Endothelial cell of umbilical vein (primary cell): Measurements from ENCODE around the gene TTYH2. TPM values are rescaled to one million over a fixed set of nuclear protein-coding genes. Genes with fewer than 3 reads are reported as not detected.

Source experiments
- BruUV-seq: library from RNA; stranded (reverse); fragments of 400-500 nt; replicated peaks from 2 replicates; lab custom pipeline; 2021; lab: Mats Ljungman, UMichigan
- CTCF ChIA-PET: fragments of 300-600, 350-600 bp; sonication (Branson Sonifier 250); formaldehyde crosslinking; loops from one replicate; lab custom pipeline; 2021; ENCODE audit warnings: antibody characterized with exemption, inconsistent platforms; lab: Charles Lee
- POLR2A ChIA-PET: fragments of 300-600, 350-600 bp; sonication (Branson Sonifier 250); formaldehyde crosslinking; loops from one replicate; lab custom pipeline; 2021; ENCODE audit warnings: antibody characterized with exemption, inconsistent platforms; lab: Charles Lee
- DNase-seq: peaks from one replicate; pipeline ENCODE4 v3.0.0-alpha.2; 2011; ENCODE audit warnings: low read depth, low spot score
- FAIRE-seq: peaks from 2 replicates; lab custom pipeline; 2011; peaks lifted over from hg19 to GRCh38; lab: Jason Lieb, UNC
- H2AFZ ChIP-seq: 2 replicates; pipeline ENCODE4 v1.6.0; 2012; ENCODE audit warnings: low read depth, low read length, control low read depth, inconsistent platforms
- H3K27ac ChIP-seq: 2 replicates; pipeline ENCODE4 v1.5.1; 2011; ENCODE audit warnings: low read depth, mild to moderate bottlenecking, control low read depth, low read length, moderate library complexity; ENCODE audit not compliant: insufficient read depth
- H3K27me3 ChIP-seq, 2 experiments: 2 replicates each; pipeline versions ENCODE4 v1.6.0 to v1.6.1; 2011; ENCODE audit warnings: low read length in 2 of 2, mixed read lengths in 1 of 2; ENCODE audit not compliant: control insufficient read depth in 2 of 2, insufficient read depth in 2 of 2
- H3K36me3 ChIP-seq, 2 experiments: 2 replicates in 1 of 2; 3 replicates in 1 of 2; pipeline ENCODE4 v1.5.1; 2011; ENCODE audit warnings: low read length in 2 of 2, mild to moderate bottlenecking in 1 of 2, moderate library complexity in 1 of 2; ENCODE audit not compliant: control insufficient read depth in 2 of 2, insufficient read depth in 2 of 2; ENCODE audit errors: extremely low read depth in 1 of 2
- H3K4me1 ChIP-seq: 3 replicates; pipeline ENCODE4 v1.5.1; 2011; ENCODE audit warnings: mild to moderate bottlenecking, low read length; ENCODE audit not compliant: control insufficient read depth, insufficient read depth; ENCODE audit errors: extremely low read depth
- H3K4me2 ChIP-seq: 2 replicates; pipeline ENCODE4 v1.6.1; 2011; ENCODE audit warnings: low read length, control low read depth, mixed read lengths; ENCODE audit not compliant: insufficient read depth
- H3K4me3 ChIP-seq, 3 experiments: fragments of 200-600 bp in 1 of 3; sonication (generic), shearing (Covaris generic) in 1 of 3; replicated peaks in 1 of 3; 2 replicates each; pipeline ENCODE4 v1.5.1; 2011 to 2016; ENCODE audit warnings: control low read depth in 3 of 3, low read length in 3 of 3, mild to moderate bottlenecking in 2 of 3, inconsistent platforms in 1 of 3, low read depth in 1 of 3, moderate library complexity in 1 of 3; ENCODE audit not compliant: insufficient read depth in 1 of 3
- H3K79me2 ChIP-seq: 2 replicates; pipeline ENCODE4 v1.6.0; 2012; ENCODE audit warnings: low read length, inconsistent platforms; ENCODE audit not compliant: control insufficient read depth, insufficient read depth
- H3K9ac ChIP-seq: replicated peaks from 2 replicates; pipeline ENCODE3; 2011; ENCODE audit warnings: low read length, control low read depth; ENCODE audit not compliant: insufficient read depth; ENCODE audit errors: extremely low read depth
- H3K9me1 ChIP-seq: replicated peaks from 3 replicates; pipeline ENCODE4 v1.6.0; 2011; ENCODE audit warnings: mild to moderate bottlenecking, low read length; ENCODE audit not compliant: control insufficient read depth, insufficient read depth; ENCODE audit errors: extremely low read depth
- H3K9me3 ChIP-seq: replicated peaks from 2 replicates; pipeline ENCODE4 v1.5.1; 2012; ENCODE audit warnings: low read length, inconsistent platforms; ENCODE audit not compliant: control insufficient read depth, insufficient read depth
- H4K20me1 ChIP-seq: replicated peaks from 2 replicates; pipeline ENCODE3; 2011; ENCODE audit warnings: mild to moderate bottlenecking, low read length; ENCODE audit not compliant: control insufficient read depth, insufficient read depth; ENCODE audit errors: extremely low read depth
- CTCF ChIP-seq, 2 donors: IDR thresholded peaks; 1 replicate in 1 of 2; 2 replicates in 1 of 2; pipeline ENCODE4 v1.5.1; 2011; ENCODE audit warnings: low read length in 2 of 2, mild to moderate bottlenecking in 2 of 2, moderate library complexity in 2 of 2, control low read depth in 1 of 2, inconsistent platforms in 1 of 2, low read depth in 1 of 2; ENCODE audit not compliant: insufficient read depth in 1 of 2; ENCODE audit errors: extremely low read depth in 1 of 2
- EZH2 ChIP-seq: IDR thresholded peaks from 2 replicates; pipeline ENCODE4 v1.6.1; 2012; ENCODE audit warnings: borderline replicate concordance, low read depth, mild to moderate bottlenecking, moderate library complexity, low read length, inconsistent platforms; ENCODE audit not compliant: severe bottlenecking
- FOS ChIP-seq: IDR thresholded peaks from 2 replicates; pipeline ENCODE4 v1.6.1; 2011; ENCODE audit warnings: mild to moderate bottlenecking, low read length, moderate library complexity, borderline replicate concordance; ENCODE audit not compliant: insufficient read depth
- GATA2 ChIP-seq: IDR thresholded peaks from 2 replicates; pipeline ENCODE4 v1.7.0; 2011; ENCODE audit warnings: low read depth, mild to moderate bottlenecking, moderate library complexity, mixed read lengths, low read length; ENCODE audit not compliant: insufficient read length, insufficient read depth
- JUN ChIP-seq: IDR thresholded peaks from 2 replicates; pipeline ENCODE4 v1.6.1; 2011; ENCODE audit warnings: borderline replicate concordance, low read depth; ENCODE audit not compliant: insufficient read length, insufficient read depth
- MAX ChIP-seq: IDR thresholded peaks from 2 replicates; pipeline ENCODE4 v1.6.1; 2011; ENCODE audit not compliant: insufficient read depth, insufficient read length
- MYC ChIP-seq: IDR thresholded peaks from one replicate; pipeline ENCODE4 v1.6.1; 2011; ENCODE audit warnings: mild to moderate bottlenecking, low read depth, low read length
- POLR2A ChIP-seq: IDR thresholded peaks from 2 replicates; pipeline ENCODE4 v1.6.1; 2012; ENCODE audit warnings: low read depth, mild to moderate bottlenecking, control low read depth, low read length
- POLR2AphosphoS5 ChIP-seq: IDR thresholded peaks from 2 replicates; pipeline ENCODE4 v1.6.1; 2012; ENCODE audit warnings: low read depth, mild to moderate bottlenecking, control low read depth, low read length, moderate library complexity; ENCODE audit not compliant: insufficient read depth
- dilution Hi-C: fragments of 300-500 bp; cut with MboI; formaldehyde crosslinking; loops from one replicate; pipeline ENCODE4 v1.15.0; 2019; ENCODE audit warnings: low sequenced_read_pairs; ENCODE audit not compliant: extremely low pct_ligation_motif_present
- intact Hi-C: fragments of 100-400 bp; cut with micrococcal nuclease; formaldehyde crosslinking; loops from one replicate; pipeline ENCODE4 v1.10.0; 2022
- polyA plus RNA-seq, 4 experiments: library from polyadenylated mRNA; depleted of rRNA in 3 of 4; stranded (reverse) in 3 of 4; unstranded in 1 of 4; fragments of >200 nt; gene quantifications; 2 replicates each; pipeline versions ENCODE4 v1.2.1 to v1.2.3, GENCODE V29; 2011 to 2012; ENCODE audit warnings: missing spikeins in 1 of 4
- total RNA-seq: library from RNA; stranded (reverse); gene quantifications from 2 replicates; pipeline ENCODE4 v1.2.3, GENCODE V29; 2021

The TTYH2 gene
- total and polyA plus RNA-seq, 2 donors (not counting 3 experiments of a cell fraction or from before 2014, with no cell fraction given), result 0.75 to 2.0 TPM

- Histone ChIP-seq H4K20me1 (no peaks in the 10 kb centered on the region), H3K36me3 (peaks cover 10 to 12% of the 10 kb centered on the region in 2 experiments), H3K4me2 (no peak overlapping the region), H3K4me3 (peak overlapping the region in 1 of 3 experiments; percentile 36), H3K27me3 (no peaks in the 10 kb centered on the region), H3K9me1 (no peaks in the 10 kb centered on the region), H3K4me1 (peaks cover 17% of the 10 kb centered on the region), H3K27ac (no peak overlapping the region), H3K79me2 (no peaks in the 10 kb centered on the region), H3K9ac (no peak overlapping the region), H2AFZ (no peak overlapping the region), H3K9me3 (no peaks in the 10 kb centered on the region)
- POLR2A ChIA-PET, result interaction anchor here (1.4 to 1.5 kb wide), 2 partner anchors 10 to 11 kb away, joined by 6 to 7 read pairs; partner anchors contain the start of gene RPL38
- FAIRE-seq, result no peak
- no peak for DNase-seq
- dilution Hi-C loops, result no loop called here
- intact Hi-C loops, result loop anchor here (1.0 to 5.0 kb wide), 4 partner anchors 11 to 240 kb away; partner anchors contain the start of genes GPR142 and RPL38
- BruUV-seq, result no TSS peak
- TF ChIP-seq EZH2 (no peak), FOS (no peak), CTCF (IDR thresholded peaks at IDR 0.05; ENCODE audit: extremely low read depth in 1 of 2, insufficient read depth in 1 of 2, low read depth in 1 of 2, low read length in 2 of 2) (no peak), JUN (no peak), MYC (no peak), POLR2A (no peak), MAX (no peak), GATA2 (no peak), POLR2AphosphoS5 (no peak)
- CTCF ChIA-PET, result interaction anchor here (1.0 to 1.5 kb wide), 8 partner anchors 11 to 784 kb away, joined by 3 to 34 read pairs (median 5); partner anchors contain the start of gene RPL38
These were observed 555 bp downstream of the TTYH2 start for GRCh38 chr17:74213861-74214391.
